Hepatocyte (in vitro differentiated cells): ENCODE measurements around the gene THSD4.

Experiments
- EZH2phosphoT487 ChIP-seq: fragments of 200-600 bp; sonication (generic); IDR thresholded peaks from one replicate; pipeline ENCODE4 v1.6.1; 2018; ENCODE audit warnings: antibody characterized with exemption, mild to moderate bottlenecking, low read depth, moderate library complexity; ENCODE audit not compliant: unreplicated experiment, severe bottlenecking
- TF ChIP-seq, protein P1 (sequence below): fragments of 200-600 bp; sonication (generic); IDR thresholded peaks from 2 replicates; pipeline ENCODE4 v1.5.1; 2016; ENCODE audit warnings: antibody characterized with exemption, mild to moderate bottlenecking; ENCODE audit not compliant: poor library complexity

DNA sequence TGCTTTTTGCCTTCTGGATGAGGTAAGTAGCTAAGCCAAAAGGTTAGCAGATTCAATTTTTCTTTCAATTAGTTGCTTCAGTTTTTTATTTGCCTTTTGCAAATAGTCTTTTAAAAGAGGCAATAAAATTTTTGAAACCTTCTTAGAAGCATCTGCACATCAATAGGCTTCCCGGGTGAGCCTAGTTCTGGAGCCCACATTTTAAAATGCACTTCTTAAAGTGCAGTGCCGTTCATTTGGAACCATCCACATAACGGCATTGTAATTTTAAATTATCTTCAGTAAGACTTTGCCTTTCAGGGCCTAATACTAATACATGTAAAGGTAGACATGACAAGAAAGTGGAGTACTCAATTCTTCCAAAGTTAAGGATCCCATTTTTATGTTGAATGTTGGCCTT is 269.2 kb downstream of the THSD4 start:
- TF ChIP-seq, protein P1, sequence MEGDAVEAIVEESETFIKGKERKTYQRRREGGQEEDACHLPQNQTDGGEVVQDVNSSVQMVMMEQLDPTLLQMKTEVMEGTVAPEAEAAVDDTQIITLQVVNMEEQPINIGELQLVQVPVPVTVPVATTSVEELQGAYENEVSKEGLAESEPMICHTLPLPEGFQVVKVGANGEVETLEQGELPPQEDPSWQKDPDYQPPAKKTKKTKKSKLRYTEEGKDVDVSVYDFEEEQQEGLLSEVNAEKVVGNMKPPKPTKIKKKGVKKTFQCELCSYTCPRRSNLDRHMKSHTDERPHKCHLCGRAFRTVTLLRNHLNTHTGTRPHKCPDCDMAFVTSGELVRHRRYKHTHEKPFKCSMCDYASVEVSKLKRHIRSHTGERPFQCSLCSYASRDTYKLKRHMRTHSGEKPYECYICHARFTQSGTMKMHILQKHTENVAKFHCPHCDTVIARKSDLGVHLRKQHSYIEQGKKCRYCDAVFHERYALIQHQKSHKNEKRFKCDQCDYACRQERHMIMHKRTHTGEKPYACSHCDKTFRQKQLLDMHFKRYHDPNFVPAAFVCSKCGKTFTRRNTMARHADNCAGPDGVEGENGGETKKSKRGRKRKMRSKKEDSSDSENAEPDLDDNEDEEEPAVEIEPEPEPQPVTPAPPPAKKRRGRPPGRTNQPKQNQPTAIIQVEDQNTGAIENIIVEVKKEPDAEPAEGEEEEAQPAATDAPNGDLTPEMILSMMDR = no peak
- no peak for TF ChIP-seq EZH2phosphoT487
